ENCODE results near the gene C1orf232.

GRCh38 chr1:26162220-26162709 lies 6.5 kb downstream of the C1orf232 start:
- no peak for TF ChIP-seq CTCF (IDR thresholded peaks at IDR 0.05)
- TF ChIP-seq POLR2AphosphoS5 (IDR thresholded peaks at IDR 0.05): no peak
- TF ChIP-seq EP300 (IDR thresholded peaks at IDR 0.05; ENCODE audit: low read depth): no peak
- TF ChIP-seq POLR2A (IDR thresholded peaks at IDR 0.05): no peak

Measured in transverse colon (tissue), 4 donors.